Measurements from ENCODE around the gene TFF3.

The TFF3 gene

GRCh38 chr21:42350318-42350910, 35.2 kb upstream of the TFF3 start:
- H3K9ac ChIP-seq (ENCODE audit: insufficient read length): no peak overlapping the region
- H3K9me3 ChIP-seq (ENCODE audit: low read depth, low read length): no peaks in the 10 kb centered on the region
- no peak overlapping the region for H3K4me3 ChIP-seq
- H3K36me3 ChIP-seq (ENCODE audit: insufficient read depth, low read length): no peaks in the 10 kb centered on the region
- no peak for TF ChIP-seq FOXP2 (optimal IDR thresholded peaks at IDR 0.05; ENCODE audit: control extremely low read depth, extremely low read length, insufficient read depth)
- TF ChIP-seq EZH2 (IDR thresholded peaks at IDR 0.05): no peak
- no peak for DNase-seq (ENCODE audit: low read depth, low spot score)
- H3K27ac ChIP-seq: no peak overlapping the region

- H3K9me3 ChIP-seq (ENCODE audit: low read depth, low read length): no peaks in the 10 kb centered on the region
- no peak for DNase-seq (ENCODE audit: low read depth, low spot score)
- H3K9ac ChIP-seq (ENCODE audit: insufficient read length): no peak overlapping the region
- no peak overlapping the region for H3K4me3 ChIP-seq
- H3K27ac ChIP-seq: no peak overlapping the region
- TF ChIP-seq POLR2AphosphoS5 (IDR thresholded peaks at IDR 0.05; ENCODE audit: borderline replicate concordance, low read depth, low read length) (no peak), EZH2 (IDR thresholded peaks at IDR 0.05) (no peak), FOXP2 (optimal IDR thresholded peaks at IDR 0.05; ENCODE audit: control extremely low read depth, extremely low read length, insufficient read depth) (no peak)
- H3K36me3 ChIP-seq (ENCODE audit: insufficient read depth, low read length): no peaks in the 10 kb centered on the region
These were observed 34.5 kb upstream of the TFF3 start for GRCh38 chr21:42349420-42350317.

GRCh38 chr21:42348762-42349161, 33.6 kb upstream of the TFF3 start:
- DNase-seq (ENCODE audit: low read depth, low spot score): no peak
- Histone ChIP-seq H3K9me3 (ENCODE audit: low read depth, low read length) (no peaks in the 10 kb centered on the region), H3K9ac (ENCODE audit: insufficient read length) (no peak overlapping the region), H3K4me3 (no peak overlapping the region), H3K27ac (no peak overlapping the region), H3K36me3 (ENCODE audit: insufficient read depth, low read length) (no peaks in the 10 kb centered on the region)
- no peak for TF ChIP-seq EZH2 (IDR thresholded peaks at IDR 0.05)
- TF ChIP-seq FOXP2 (optimal IDR thresholded peaks at IDR 0.05; ENCODE audit: control extremely low read depth, extremely low read length, insufficient read depth): no peak
- TF ChIP-seq POLR2AphosphoS5 (IDR thresholded peaks at IDR 0.05; ENCODE audit: borderline replicate concordance, low read depth, low read length): no peak

- Histone ChIP-seq H3K4me3 (no peak overlapping the region), H3K36me3 (ENCODE audit: insufficient read depth, low read length) (no peaks in the 10 kb centered on the region), H3K9ac (ENCODE audit: insufficient read length) (no peak overlapping the region), H3K27ac (no peak overlapping the region), H3K9me3 (ENCODE audit: low read depth, low read length) (no peaks in the 10 kb centered on the region)
- TF ChIP-seq EZH2 (IDR thresholded peaks at IDR 0.05) (no peak), FOXP2 (optimal IDR thresholded peaks at IDR 0.05; ENCODE audit: control extremely low read depth, extremely low read length, insufficient read depth) (no peak), POLR2AphosphoS5 (IDR thresholded peaks at IDR 0.05; ENCODE audit: borderline replicate concordance, low read depth, low read length) (no peak)
- DNase-seq (ENCODE audit: low read depth, low spot score): no peak
These were observed 32.6 kb upstream of the TFF3 start for GRCh38 chr21:42347601-42348327.

- no peak for DNase-seq (ENCODE audit: low read depth, low spot score)
- no peak overlapping the region for H3K4me3 ChIP-seq
- no peak overlapping the region for H3K27ac ChIP-seq
- no peak for TF ChIP-seq POLR2AphosphoS5 (IDR thresholded peaks at IDR 0.05; ENCODE audit: borderline replicate concordance, low read depth, low read length)
- TF ChIP-seq FOXP2 (optimal IDR thresholded peaks at IDR 0.05; ENCODE audit: control extremely low read depth, extremely low read length, insufficient read depth): no peak
- no peak for TF ChIP-seq EZH2 (IDR thresholded peaks at IDR 0.05)
- no peaks in the 10 kb centered on the region for H3K9me3 ChIP-seq (ENCODE audit: low read depth, low read length)
- H3K36me3 ChIP-seq (ENCODE audit: insufficient read depth, low read length): no peaks in the 10 kb centered on the region
- no peak overlapping the region for H3K9ac ChIP-seq (ENCODE audit: insufficient read length)
These were observed 31.8 kb upstream of the TFF3 start for GRCh38 chr21:42346866-42347600.

DNA sequence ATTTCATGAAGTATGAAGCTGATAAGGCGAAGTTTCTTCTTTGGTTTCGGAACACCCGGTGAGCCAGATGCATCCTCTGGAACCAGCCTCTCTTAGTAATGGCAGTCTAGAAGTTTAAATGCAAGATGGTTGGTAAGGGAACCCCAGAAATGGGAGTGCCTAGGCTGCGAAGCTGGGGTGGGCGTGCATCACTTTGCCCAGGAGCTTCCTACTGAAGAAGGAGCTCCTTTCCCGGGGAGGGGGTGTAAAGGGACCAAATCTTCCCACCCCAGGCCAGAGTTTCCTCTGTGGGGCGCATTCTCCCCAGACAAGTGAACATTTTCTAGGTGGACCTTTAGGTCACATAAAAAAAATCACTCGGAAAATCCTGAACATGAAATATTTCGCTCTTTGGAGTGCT, 31.2 kb upstream of the TFF3 start:
- TF ChIP-seq FOXP2 (optimal IDR thresholded peaks at IDR 0.05; ENCODE audit: control extremely low read depth, extremely low read length, insufficient read depth): no peak
- no peak for TF ChIP-seq POLR2AphosphoS5 (IDR thresholded peaks at IDR 0.05; ENCODE audit: borderline replicate concordance, low read depth, low read length)
- TF ChIP-seq EZH2 (IDR thresholded peaks at IDR 0.05): no peak
- no peak overlapping the region for H3K4me3 ChIP-seq
- H3K36me3 ChIP-seq (ENCODE audit: insufficient read depth, low read length): no peaks in the 10 kb centered on the region

GRCh38 chr21:42344631-42345030, 29.4 kb upstream of the TFF3 start:
- no peak overlapping the region for H3K9ac ChIP-seq (ENCODE audit: insufficient read length)
- no peak for DNase-seq (ENCODE audit: low read depth, low spot score)
- no peaks in the 10 kb centered on the region for H3K9me3 ChIP-seq (ENCODE audit: low read depth, low read length)
- TF ChIP-seq FOXP2 (optimal IDR thresholded peaks at IDR 0.05; ENCODE audit: control extremely low read depth, extremely low read length, insufficient read depth) (no peak), POLR2AphosphoS5 (IDR thresholded peaks at IDR 0.05; ENCODE audit: borderline replicate concordance, low read depth, low read length) (no peak), EZH2 (IDR thresholded peaks at IDR 0.05) (no peak)
- no peak overlapping the region for H3K27ac ChIP-seq
- H3K36me3 ChIP-seq (ENCODE audit: insufficient read depth, low read length): no peaks in the 10 kb centered on the region
- no peak overlapping the region for H3K4me3 ChIP-seq

More for the DNA sequence above, 31.2 kb upstream of the TFF3 start:
- DNase-seq (ENCODE audit: low read depth, low spot score): no peak
- no peaks in the 10 kb centered on the region for H3K9me3 ChIP-seq (ENCODE audit: low read depth, low read length)
- no peak overlapping the region for H3K27ac ChIP-seq
- no peak overlapping the region for H3K9ac ChIP-seq (ENCODE audit: insufficient read length)

All from SK-N-MC (cell line).